GM18907 (cell line): ENCODE data around the gene VRK2.

Source experiments
- ATAC-seq: cut with Tn5 transposase; IDR thresholded peaks from one replicate; pipeline ENCODE4 v1.9.1; 2021; ENCODE audit warnings: mild to moderate bottlenecking, moderate library complexity; ENCODE audit not compliant: unreplicated experiment

VRK2 gene

DNA sequence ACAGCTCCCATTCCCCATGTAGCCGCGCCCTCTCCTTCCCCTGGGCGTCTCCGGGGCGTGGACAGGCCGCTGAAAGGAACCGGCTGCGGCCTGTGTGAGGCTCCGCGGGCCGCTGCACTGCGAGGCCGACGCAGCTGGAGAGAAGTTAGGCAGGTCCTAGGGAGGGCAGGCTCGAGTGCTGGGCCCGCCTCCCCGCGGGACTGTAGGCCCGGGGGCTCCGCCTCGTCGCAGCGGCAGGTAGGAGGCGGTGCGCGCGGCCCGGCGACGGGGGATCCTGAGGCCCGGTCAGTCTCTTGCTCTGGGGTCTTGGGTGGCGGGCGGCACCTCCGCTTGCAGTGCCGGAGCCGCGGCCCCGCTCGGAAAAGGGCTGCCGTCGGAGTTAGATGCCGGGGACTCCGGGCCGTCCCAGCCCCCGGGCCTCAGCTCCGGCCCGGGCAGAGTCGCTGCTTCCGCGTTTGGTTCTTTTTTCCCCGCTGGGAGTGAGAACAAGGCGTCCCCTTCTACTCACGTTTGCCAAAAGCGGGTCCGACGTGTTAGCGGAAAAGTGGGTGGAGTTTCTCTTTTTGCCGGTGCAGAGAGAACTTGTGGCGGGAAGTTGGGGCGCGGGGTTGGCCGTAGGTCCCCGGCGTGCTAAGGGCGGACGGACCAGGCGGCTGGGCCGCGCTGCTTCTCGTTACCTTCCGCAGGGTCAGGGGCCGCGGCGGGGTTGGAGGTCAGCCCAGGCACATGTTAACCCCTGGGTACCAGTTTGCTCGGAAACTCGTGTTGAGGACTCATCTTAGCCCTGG, at the start of gene VRK2:
Gene VRK2 (plus strand): TSS at position 222 of the 788 bp plus-strand sequence. CDS start 2,026 bp downstream, outside the sequence.
- peak; percentile 92 for ATAC-seq

DNA sequence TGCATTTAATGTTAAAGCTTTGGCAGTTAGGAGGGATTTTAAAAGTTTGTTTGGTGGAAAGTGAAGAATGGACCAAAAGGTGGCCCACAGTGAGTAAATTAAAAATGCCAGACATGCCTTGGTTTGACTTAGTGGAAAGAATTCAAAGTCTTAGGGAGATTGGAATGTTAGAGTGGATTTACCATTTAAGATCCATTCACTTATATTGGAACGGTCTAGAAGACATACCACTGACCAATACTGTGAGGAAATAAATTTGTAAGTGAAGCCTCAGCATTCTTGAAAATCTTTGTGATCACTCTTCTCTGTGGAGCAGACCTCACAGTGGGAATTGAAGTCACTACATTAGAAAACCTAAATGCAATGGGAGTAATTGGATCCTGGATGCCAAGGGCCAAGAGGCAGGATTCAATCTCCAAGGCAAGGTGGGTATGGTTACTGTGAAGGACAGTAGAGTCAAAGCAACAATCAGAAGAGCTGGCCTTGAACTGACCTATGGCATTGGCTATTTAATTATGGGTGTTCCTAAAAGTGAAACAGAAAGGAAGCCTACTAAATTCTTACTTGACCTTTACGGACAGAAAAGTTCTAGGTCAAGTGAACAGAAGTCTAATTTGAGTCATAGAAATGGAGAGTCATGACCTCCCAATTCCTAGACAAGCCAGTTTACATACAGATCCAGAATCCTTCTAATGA, 40.2 kb upstream of the VRK2 start:
- peak; percentile 81 for ATAC-seq

DNA sequence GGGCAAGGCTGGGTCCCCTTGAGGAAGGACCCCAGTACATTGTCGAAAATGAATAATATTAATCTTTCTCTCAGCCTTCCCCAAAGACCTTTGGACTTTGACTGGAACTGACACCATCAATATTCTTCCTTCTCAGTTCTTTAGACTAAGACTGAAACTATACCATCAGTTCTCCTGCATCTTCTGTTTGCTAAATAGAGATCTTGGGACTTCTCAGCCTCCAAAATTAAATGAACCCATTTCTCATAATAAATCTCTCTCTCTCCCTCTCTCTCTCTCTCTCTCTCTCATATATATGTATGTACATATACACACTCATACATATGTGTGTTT, 39.7 kb upstream of the VRK2 start:
- peak; percentile 35 for ATAC-seq

DNA sequence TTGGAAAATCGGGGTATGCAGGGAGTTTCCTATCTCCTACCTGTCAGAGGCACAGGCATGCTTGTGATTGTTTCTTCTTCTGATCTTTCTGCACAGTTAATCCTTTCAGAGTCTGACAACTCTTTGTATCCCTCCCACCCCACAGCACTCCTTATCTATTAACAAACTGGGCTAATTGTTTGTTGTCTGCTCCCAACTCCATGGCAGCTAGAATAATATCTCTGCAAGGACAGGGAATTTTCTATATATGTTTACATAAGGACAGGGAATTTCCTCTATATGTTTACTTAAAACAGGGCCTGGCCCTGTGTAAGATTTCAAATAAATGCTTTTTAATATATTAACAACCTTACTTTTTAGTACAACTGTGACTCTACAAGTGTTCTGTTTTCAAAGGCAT, 36.0 kb upstream of the VRK2 start:
- no peak for ATAC-seq

DNA sequence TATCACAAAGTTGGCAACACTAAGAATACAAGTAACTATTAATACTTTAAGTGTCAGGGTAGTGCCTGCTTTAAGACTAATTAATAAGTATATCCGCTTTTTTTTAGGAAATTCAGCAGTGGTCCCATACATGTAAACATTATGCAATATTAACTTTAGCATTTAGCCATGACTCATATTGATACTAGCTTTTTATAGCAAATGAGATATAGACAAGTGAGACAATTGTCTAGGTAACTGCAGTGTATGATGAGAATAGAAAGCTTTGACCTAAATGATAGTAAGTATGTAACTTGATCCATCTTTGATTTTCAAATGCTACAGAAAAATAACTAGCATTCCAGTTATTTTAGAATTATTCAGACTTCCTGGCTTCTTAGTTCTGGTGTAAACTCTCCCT, 27.4 kb upstream of the VRK2 start:
- ATAC-seq = peak; percentile 56

DNA sequence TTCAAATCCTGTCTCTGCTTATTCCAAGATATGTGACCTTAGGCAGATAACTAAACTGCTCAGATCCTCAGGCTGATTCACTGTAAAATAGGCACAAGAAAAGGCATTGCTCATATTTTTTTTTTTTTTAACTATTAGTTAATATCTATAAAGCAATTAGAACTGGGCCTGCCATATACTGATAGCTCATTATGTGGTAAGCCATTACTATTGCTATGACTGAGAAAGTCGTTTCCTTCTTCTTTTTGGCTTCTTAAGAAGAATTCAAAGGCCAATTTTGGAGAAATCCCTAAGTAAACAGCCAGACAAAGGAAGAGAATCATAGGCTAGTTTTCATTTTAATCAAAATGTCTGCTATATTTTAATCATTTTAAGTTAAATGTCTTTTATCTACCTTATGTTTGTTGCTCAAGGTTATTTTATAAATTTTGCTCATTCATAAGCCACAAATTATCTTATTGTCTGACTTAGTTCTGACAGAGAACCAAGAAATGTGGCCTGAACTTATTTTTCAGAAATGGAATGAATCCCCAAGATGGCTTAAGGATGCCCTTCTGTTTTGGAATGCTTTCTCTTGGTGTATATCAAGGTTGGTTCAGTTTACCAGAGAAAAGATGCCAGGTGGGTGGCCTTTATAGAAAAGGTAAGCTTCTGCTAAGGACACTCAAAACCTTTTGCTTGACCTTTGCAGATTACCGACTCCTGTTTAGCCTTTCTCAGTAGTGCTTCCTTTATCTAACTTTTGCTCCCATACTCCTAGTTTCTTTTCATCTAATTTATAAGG, 21.3 kb upstream of the VRK2 start:
- ATAC-seq = peak; percentile 39

DNA sequence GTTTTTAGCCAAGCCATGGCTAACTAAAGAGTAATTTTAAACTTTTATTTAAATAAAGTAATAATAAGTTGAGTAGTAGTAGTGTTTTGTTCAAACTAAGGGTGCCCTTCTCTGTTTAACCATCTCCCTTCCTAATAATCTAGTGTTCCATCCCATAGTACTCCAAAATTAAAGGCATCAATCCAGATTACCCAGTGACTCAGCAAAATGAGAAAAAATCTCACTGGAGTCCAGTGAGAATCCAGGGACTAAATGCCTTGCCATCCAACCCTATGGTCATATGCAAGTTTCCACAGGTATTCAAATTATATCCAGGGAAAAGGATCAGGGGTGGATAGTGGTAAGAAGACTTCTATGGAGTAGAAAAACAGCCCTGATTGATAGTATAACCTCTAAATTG, 19.6 kb upstream of the VRK2 start:
- ATAC-seq = no peak

DNA sequence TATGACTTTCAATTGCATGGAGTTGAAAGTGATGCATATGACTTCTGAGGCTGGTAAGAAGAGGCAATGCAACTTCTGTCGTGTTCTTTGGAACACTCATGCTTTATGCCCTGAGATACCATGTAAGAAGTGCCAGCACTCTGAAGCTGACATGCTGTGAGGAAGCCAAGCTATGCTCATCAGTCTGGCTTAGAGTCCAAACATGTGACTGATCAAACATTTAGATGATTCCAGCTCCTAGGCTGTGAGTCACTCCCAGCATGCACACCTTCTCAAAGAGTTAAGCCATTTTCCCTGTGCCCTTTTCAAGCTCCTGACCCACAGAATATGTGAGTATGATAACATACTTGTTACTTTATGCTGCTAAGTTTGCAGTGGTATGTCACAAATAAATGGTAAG, 15.8 kb upstream of the VRK2 start:
- no peak for ATAC-seq

DNA sequence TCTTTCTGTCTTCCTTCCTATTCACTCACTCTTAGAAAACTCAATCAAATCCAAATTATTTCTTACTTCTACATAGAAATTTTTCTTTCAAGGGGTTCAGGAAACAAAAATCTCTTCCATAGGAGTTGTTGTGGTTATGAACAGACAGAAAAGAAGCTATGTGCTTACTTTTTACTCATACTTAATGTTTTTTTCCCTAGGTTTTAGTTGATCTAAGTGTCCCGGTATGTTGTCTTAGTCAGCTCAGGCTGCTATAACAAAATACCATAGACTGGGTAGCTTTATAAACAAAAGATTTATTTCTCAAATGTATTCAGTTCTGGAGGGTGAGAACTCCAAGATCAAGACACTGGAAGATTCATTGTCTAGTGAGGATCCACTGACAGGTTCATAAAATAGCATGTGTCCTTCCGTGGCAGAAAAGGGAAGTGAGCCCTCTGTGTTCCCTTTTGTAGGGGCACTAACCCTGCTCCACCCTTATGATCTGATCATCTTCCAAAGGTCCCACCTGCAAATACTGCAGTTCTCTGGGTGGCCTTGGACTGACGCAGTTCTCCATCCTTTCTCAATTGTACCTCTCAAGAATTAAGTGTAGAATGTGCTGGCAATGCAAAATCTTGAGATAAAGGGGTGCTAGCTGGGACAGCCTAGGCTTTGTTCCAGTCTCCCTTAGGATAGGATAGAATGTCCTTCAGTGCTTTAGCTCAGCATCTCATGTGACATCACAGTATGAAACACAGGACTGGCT, 14.4 kb upstream of the VRK2 start:
- ATAC-seq = peak; percentile 81

DNA sequence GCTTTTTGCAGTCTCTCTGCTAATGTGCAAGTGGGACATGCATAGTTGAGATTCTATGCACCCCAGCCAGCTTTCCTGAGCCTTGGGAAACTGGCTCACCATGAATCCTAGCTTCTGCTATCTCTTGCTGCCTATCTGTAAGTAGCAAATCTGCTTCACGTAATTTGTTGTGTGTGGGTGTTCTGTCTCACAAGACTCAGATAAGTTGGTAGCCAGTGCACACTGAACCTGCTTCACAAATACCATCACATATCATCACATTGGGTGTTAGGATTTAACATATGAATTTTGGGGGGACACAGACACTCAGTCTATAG, 13.9 kb upstream of the VRK2 start:
- peak; percentile 2 for ATAC-seq

DNA sequence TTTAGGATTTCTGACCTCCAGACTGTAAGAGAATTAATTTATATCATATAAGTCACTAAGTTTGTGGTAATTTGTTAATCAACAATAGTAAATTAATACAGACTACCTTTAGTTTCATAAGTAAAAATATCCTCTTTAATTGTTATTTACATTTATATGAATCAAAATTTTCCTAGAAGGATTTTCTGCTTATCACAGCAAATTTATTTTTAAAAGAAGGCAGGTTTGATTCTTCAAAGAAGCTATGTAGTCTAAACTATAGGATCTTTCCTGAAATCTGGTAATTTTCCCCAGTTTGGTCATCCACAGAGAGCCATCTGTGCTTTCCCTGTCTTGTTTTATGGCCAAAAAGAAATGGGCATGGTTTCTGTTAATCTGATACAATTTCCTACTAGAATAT, 13.1 kb upstream of the VRK2 start:
- no peak for ATAC-seq

DNA sequence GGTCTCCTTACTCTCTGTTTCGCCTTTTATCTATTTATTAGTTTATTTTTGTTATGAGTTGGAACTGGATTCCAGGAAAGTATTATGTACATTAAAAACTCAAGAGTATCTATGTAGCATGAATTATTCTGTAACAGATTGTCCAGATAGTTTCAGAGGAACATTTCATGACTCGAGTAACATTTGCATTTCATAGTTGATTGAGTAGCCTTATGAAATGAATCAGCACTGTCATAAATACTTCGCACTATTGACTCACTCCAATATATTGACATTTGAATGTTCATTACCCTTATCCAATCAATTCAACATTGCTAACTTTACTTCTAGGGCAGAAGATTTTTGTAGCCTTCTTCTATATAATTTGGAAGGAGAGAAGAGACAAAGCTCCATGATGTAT, 11.3 kb upstream of the VRK2 start:
- ATAC-seq = peak; percentile 76

DNA sequence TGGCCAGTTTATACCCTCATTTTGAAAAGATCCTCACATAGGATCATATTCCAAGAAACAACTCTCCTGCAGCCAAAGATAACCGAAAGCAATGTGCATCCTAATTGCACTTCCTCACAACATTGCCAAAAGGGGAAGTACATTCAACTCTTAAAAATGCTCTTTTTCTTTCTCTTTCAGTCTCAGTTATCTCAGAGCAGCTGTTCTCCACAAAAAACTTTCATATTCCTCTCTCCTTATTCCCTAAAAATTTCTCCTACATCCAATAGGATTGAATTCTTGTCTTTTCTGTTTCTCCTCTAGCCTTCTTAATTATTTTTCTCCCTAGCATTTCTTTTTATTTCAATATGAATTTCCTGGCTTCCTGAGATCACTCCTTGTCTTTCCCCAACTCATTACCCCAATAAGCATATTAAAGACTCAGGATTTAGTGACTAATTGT, 7.4 kb upstream of the VRK2 start:
- peak; percentile 67 for ATAC-seq

DNA sequence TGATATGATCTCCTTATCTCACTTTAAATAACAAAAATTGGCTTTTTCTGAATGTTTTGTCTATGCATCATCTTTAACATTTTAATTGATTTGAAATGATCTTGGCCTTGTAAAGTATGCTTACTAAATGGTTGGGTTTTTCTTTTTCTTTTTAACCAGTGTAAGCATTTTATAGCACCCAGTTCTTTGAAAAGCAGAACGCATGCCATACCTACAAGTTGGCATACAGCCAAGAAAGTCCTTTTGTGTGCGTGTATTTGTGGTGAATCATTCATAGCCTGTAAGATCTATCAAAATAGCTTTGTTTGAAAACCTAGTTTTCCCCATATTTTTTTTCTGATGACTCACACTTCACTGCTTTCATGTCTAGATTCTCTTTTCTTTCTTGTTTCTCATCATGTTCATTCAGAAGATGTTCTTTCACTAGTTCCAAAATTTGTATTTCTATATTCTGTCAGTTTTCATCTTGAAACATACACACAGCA, 4.1 kb upstream of the VRK2 start:
- no peak for ATAC-seq

DNA sequence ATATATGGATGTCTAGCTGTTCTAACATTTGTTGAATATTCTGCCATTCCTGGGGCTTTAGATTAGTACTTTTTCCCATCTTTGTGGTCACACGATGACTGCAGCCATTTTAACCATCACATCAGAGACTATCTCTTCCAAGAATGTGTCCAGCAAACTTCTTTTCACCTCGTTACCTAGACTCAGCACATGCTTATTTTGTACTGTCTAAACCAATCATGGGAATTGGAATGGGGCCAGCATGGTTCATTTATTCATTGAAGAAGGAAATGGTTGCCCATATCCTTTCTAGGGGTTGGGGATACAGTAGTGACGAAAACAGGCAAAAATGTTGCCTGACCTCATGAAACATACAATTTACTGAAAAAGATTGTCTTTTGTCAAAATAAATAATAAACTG, 2.5 kb upstream of the VRK2 start:
- no peak for ATAC-seq

DNA sequence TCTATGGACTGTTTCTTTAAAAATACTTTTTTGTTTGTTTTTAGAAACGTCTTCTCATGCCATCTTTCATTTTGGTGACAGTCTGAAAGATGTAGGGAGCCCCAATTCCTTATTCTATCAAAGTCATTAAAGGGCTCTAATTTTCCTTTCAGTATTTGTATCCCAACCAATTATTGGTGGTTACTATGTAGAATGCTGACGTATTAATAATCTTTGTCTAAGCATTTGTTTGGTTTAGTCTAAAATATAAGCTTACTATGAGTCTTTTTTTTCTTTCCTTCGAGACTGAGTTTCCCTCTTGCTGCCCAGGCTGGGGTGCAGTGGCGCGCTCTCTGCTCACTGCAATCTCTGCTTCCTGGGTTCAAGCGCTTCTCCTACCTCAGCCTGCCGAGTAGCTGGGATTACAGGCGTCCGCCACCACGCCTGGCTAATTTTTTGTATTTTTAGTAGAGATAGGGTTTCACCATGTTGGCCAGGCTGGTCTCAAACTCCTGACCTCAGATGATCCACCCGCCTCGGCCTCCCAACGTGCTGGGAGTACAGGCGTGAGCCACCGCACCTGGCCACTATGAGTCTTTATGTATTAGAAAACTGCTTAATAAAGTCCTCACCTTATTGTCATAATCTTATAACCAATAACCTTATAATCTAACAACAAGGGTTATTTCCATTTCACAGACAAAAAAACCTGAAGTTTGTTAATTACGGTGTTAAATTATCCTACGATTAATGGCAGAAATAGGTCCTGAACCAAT, 849 bp upstream of the VRK2 start:
- no peak for ATAC-seq

DNA sequence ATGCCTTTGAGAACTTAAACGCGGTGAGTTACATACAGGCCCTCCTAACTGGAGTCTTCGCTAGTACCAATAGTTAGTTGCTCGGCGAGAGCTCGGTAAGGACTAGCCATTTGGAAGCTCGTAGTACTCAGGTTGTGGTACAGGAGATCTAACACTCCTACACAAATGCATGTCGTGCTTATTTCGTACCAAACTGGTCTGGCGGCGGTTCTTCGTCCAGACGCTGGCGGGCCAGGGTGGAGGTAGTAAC, 346 bp upstream of the VRK2 start:
- no peak for ATAC-seq

DNA sequence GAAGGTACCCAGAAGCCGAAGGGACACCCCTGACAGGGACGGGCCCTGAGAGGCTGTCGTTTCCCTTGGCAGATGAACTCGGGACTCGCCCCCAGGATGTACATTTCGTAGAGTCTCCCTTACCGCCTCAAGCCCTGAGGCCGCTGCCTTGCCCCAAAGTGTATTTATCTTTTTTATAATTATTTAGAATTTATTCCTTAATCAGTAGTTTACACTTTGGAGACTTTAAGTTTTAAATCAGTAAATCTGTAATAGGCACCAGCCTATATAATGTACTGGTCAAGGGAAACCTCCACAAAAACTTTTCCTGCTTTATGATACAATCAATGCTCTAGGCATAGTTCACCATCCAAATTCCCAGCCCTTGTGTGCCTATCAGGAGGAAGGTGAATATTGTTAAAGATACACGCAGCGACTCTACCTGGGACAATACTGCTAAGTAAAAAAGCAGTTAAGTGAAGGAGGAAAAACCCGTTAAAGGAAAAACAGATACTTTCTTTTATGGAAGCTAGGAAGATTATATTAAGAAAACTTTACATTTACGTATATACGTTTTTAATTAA, 848 bp downstream of the VRK2 start:
- ATAC-seq = peak; percentile 50

DNA sequence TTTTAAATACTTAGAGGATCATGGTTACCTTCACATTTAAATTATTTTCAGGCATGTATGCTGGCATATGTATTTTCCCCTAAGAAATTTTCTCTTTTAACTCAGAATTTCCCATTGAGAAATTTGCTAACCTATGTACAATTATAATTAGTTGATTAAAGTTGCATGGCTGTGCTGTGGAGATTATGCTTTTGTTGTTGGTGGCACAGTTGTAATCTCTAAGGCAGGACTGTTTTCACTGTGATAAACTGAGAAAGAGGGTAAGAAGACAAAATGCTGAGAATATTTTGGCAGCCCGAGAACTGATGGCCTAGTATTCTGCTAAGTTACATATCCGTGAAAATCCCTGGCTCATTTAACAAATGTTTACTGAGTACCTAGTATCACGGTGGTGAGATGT, 1.4 kb downstream of the VRK2 start:
- ATAC-seq = no peak

DNA sequence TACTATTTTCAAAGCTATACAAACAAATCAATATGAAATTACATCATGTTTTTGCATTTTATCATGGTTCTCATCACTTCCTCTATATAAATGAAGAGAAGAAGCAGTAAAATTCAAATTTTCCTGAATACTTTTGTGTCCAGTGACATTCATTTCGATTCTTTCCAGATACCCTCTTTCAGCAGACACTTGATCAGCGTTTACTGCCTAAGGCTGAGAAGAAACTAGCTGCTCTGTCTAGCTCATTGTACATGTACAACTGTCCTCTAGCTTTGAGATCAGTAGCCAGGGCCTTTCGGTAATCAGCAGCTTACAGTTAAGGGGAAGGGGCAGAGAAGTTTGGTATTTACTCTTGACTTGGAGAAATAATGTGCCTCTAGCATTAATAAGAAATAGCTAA, 4.8 kb downstream of the VRK2 start:
- no peak for ATAC-seq
